ENCODE measurements around the gene ETV1.

Gene ETV1

GRCh38 chr7:13860734-13861133 is 128.7 kb downstream of the ETV1 start:
- Histone ChIP-seq H3K9me2 (replicated peaks; ENCODE audit: low read depth, low read length) (no peaks in the 10 kb centered on the region), H3F3A (ENCODE audit: low read depth) (no peaks in the 10 kb centered on the region), H3K36me3 (ENCODE audit: insufficient read depth, low read length) (no peaks in the 10 kb centered on the region), H3K9me3 (ENCODE audit: insufficient read depth, low read depth, low read length) (no peaks in the 10 kb centered on the region), H3K27me3 (ENCODE audit: insufficient read depth, low read length, poor library complexity, severe bottlenecking) (peaks cover 11% of the 10 kb centered on the region), H3K79me2 (ENCODE audit: insufficient read depth, low read length) (no peaks in the 10 kb centered on the region), H3K9ac (ENCODE audit: low read depth, low read length, poor library complexity, severe bottlenecking) (no peak overlapping the region), H3K4me1 (ENCODE audit: insufficient read depth, low read length, poor library complexity, severe bottlenecking) (no peaks in the 10 kb centered on the region), H3K4me2 (ENCODE audit: low read depth, low read length, poor library complexity, severe bottlenecking) (no peak overlapping the region), H3K4me3 (ENCODE audit: low read length, poor library complexity, severe bottlenecking) (no peak overlapping the region), H2AFZ (ENCODE audit: low read length) (no peak overlapping the region), H4K20me1 (ENCODE audit: insufficient read depth, low read length, poor library complexity, severe bottlenecking) (no peaks in the 10 kb centered on the region)
- TF ChIP-seq EZH2phosphoT487 (IDR thresholded peaks at IDR 0.05; ENCODE audit: borderline replicate concordance) (no peak), CTCF (conservative IDR thresholded peaks at IDR 0.05; ENCODE audit: low read length) (no peak)

- Histone ChIP-seq H4K20me1 (ENCODE audit: insufficient read depth, low read length, poor library complexity, severe bottlenecking) (no peaks in the 10 kb centered on the region), H3K79me2 (ENCODE audit: insufficient read depth, low read length) (no peaks in the 10 kb centered on the region), H3K27me3 (ENCODE audit: insufficient read depth, low read length, poor library complexity, severe bottlenecking) (peaks cover 43% of the 10 kb centered on the region), H3K4me1 (ENCODE audit: insufficient read depth, low read length, poor library complexity, severe bottlenecking) (peaks cover 2% of the 10 kb centered on the region), H3F3A (ENCODE audit: low read depth) (no peaks in the 10 kb centered on the region), H3K4me3 (ENCODE audit: low read length, poor library complexity, severe bottlenecking) (no peak overlapping the region), H3K9me2 (replicated peaks; ENCODE audit: low read depth, low read length) (no peaks in the 10 kb centered on the region), H3K36me3 (ENCODE audit: insufficient read depth, low read length) (no peaks in the 10 kb centered on the region), H3K4me2 (ENCODE audit: low read depth, low read length, poor library complexity, severe bottlenecking) (no peak overlapping the region), H2AFZ (ENCODE audit: low read length) (no peak overlapping the region), H3K9me3 (ENCODE audit: insufficient read depth, low read depth, low read length) (no peaks in the 10 kb centered on the region), H3K9ac (ENCODE audit: low read depth, low read length, poor library complexity, severe bottlenecking) (no peak overlapping the region)
- TF ChIP-seq CTCF (conservative IDR thresholded peaks at IDR 0.05; ENCODE audit: low read length) (no peak), EZH2phosphoT487 (IDR thresholded peaks at IDR 0.05; ENCODE audit: borderline replicate concordance) (no peak)
Observed at GRCh38 chr7:13856012-13856411, 133.5 kb downstream of the ETV1 start.

- no peaks in the 10 kb centered on the region for H4K20me1 ChIP-seq (ENCODE audit: insufficient read depth, low read length, poor library complexity, severe bottlenecking)
- H3F3A ChIP-seq (ENCODE audit: low read depth), result peaks cover 6% of the 10 kb centered on the region; the same call in 1 of the 2 replicates
- TF ChIP-seq EZH2phosphoT487 (IDR thresholded peaks at IDR 0.05; ENCODE audit: borderline replicate concordance), result no peak
- TF ChIP-seq CTCF (conservative IDR thresholded peaks at IDR 0.05; ENCODE audit: low read length), result no peak
- H3K9me2 ChIP-seq (replicated peaks; ENCODE audit: low read depth, low read length), result no peaks in the 10 kb centered on the region
- no peak overlapping the region for H3K4me3 ChIP-seq (ENCODE audit: low read length, poor library complexity, severe bottlenecking)
- H3K4me1 ChIP-seq (ENCODE audit: insufficient read depth, low read length, poor library complexity, severe bottlenecking), result peaks cover 22% of the 10 kb centered on the region
- H3K27me3 ChIP-seq (ENCODE audit: insufficient read depth, low read length, poor library complexity, severe bottlenecking), result peaks cover 37% of the 10 kb centered on the region
- no peak overlapping the region for H3K4me2 ChIP-seq (ENCODE audit: low read depth, low read length, poor library complexity, severe bottlenecking)
- no peak overlapping the region for H3K9ac ChIP-seq (ENCODE audit: low read depth, low read length, poor library complexity, severe bottlenecking)
- H2AFZ ChIP-seq (ENCODE audit: low read length), result no peak overlapping the region
- H3K36me3 ChIP-seq (ENCODE audit: insufficient read depth, low read length), result no peaks in the 10 kb centered on the region
- H3K79me2 ChIP-seq (ENCODE audit: insufficient read depth, low read length), result no peaks in the 10 kb centered on the region
- no peaks in the 10 kb centered on the region for H3K9me3 ChIP-seq (ENCODE audit: insufficient read depth, low read depth, low read length)
Observed at GRCh38 chr7:13852281-13852968, 137.0 kb downstream of the ETV1 start.
